Measurements from ENCODE around the gene PDE6B.
"Not testable (repeated sequence)": the region's sequence is repeated elsewhere in the genome, so short reads cannot be mapped to it uniquely, and the experiment has no call there.

Gene PDE6B

DNA sequence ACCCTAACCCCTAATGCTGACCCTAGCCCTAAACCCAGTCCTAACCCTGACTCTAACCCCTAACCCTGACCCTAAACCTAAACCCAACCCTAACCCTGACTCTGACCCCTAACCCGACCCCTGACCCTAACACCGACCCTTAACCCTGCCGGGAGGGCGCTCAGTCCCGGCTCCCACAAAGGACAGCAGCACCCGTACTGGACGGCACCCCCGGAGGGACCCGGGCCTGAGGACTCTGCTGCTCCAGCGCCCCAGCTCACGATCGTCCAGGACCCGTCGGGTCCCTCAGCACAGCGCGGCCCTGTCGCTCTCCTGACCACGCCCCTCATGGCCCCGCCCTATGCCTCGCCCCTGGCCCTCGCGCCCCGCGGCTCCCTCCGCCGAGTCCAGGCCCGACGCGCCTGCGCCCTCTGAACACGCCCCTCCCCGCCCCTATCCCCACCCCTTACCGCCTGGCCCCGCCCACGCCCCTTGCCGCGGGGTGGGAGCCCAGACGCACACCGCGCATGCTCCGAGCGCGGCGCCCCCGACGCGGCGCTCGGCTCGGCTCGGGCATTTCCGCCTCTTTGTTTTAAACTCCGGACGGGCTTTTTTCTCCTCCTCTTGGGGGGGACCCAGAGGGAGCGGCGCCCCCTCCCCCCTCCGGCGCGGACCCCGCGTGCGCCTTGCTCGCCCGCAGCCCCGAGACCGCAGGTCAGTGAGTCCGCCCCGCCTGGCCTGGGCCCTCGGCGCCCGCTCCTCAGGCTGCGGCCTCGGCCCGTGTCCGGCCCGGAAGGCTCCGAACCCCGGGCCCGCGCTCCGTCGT lies 80.1 kb downstream of the PDE6B start, which contains the start of gene PCGF3:
Gene PCGF3 (plus strand): TSS at position 555 of the 805 bp plus-strand sequence. CDS start 27,849 bp downstream, outside the sequence.
- DNase-seq: peak; percentile 86 to 98 (median 96)

DNA sequence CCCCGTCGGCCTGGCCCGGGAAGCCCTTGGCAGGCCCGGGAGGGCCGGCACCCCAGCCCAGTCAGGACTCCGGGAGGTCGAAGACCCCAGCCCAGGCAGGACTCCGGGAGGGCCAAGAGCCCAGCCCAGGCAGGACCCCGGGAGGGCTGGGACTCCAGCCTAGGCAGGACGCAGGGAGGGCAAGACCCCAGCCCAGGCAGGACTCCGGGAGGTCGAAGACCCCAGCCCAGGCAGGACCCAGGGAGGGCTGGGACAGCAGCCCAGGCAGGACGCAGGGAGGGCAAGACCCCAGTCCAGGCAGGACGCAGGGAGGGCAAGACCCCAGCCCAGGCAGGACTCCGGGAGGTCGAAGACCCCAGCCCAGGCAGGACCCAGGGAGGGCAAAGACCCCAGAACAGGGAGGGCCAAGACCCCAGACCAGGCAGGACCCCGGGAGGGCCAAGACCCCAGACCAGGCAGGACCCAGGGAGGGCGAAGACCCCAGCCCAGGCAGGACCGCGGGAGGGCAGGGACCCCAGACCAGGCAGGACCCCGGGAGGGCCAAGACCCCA lies 80.8 kb downstream of the PDE6B start:
- not testable (repeated sequence) for DNase-seq

DNA sequence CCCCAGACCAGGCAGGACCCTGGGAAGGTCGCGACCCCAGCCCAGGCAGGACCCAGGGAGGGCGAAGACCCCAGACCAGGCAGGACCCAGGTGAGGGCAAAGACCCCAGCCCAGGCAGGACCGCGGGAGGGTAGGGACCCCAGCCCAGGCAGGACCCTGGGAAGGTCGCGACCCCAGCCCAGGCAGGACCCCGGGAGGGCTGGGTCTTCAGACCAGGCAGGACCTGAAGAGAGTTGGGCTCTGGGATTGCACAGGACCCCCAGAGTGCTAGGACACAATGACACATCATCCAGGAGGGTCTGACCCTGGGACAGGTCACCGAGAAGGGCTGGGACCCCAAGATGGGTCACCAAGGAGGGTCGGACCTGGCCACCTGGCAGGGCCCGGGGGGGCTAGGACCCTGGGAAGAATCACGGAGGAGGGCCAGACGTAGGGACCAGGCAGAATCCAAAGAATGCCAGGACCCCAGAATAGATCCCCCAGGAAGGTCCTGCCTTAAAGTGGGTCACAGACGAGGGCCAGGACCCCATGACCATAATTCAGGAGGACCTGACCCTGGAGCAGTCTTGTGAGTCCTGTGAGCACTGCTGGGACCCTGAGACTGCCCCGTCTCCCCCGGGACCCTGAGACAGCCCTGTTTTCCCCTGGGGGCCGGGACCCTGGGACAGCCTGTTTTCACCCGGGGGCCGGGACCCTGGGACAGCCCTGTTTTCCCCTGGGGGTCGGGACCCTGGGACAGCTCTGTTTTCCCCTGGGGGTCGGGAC lies 81.6 kb downstream of the PDE6B start:
- DNase-seq: no peak

DNA sequence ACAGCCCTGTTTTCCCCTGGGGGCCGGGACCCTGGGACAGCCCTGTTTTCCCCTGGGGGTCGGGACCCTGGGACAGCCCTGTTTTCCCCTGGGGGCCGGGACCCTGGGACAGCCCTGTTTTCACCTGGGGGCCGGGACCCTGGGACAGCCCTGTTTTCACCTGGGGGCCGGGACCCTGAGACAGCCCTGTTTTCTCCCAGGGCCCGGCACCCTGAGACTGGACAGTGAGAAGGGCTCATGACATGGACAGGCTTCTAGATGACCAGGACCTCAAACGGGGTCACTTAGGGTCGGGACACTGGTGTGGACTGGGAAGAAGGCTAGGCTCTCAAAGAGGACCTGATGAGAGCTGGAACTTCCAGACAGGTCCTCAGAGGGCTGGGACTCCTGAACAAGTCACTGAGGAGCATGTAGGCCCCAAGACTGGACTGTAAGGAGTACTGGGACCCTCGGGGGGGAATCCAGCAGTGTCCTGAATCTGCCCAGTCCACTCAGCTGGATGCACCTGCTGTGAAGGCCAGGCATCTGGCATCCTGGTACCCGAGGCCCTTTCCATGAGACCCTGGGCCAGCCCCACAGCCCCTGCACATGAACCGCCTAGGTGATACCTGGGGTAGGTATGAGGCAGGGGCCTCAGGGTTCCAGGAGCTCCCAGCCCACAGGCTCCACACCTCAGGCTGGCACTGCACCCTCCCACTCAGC lies 82.7 kb downstream of the PDE6B start:
- DNase-seq: no peak

DNA sequence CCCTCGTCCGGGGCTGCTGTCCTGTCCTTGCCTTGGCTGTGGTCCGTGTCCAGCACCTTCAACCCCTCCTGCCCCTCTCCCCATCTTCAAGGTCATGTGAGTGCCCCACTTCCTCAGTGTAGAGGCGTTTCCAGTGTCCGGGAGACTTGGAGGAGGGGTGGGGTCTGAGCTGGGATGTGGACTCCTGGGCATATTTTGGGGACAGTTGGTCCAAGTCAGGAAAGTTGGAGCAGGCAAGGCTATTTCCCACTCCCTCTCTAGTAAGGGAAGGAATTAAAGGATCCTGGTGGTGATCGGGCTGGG lies 83.2 kb downstream of the PDE6B start:
- no peak for DNase-seq

DNA sequence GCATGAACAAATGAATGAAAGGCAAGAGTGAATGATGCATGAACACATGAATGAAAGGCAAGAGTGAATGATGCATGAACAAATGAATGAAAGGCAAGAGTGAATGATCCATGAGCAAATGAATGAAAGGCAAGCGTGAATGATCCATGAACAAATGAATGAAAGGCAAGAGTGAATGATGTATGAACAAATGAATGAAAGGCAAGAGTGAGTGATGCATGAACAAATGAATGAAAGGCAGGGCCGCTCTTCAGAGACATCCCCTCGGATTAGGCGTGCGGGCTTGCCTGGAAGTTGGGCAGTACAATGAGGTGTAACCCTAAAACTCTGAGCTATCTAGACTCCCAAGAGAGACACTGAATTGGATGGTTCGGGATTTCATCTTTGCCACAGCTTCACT lies 84.0 kb downstream of the PDE6B start:
- DNase-seq: no peak

DNA sequence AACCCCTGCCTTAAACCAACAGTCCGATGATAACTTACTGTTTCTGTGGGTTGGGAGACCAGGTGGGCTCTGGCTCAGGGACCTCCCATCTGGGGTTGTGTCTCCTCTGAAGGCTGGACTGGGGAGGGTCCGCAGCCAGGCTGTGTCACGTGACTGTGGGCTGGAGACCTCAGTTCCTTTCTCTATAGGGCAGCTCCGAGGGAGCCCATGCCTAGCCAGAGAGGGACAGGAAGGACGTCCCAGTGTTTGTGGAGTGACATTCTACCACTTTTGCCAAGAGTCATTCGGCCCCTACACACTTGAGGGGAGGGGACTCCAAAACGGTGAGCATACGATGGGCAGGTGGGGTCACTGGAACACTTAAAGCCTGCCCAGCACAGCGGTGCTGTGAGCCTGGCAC lies 84.7 kb downstream of the PDE6B start:
- no peak for DNase-seq

DNA sequence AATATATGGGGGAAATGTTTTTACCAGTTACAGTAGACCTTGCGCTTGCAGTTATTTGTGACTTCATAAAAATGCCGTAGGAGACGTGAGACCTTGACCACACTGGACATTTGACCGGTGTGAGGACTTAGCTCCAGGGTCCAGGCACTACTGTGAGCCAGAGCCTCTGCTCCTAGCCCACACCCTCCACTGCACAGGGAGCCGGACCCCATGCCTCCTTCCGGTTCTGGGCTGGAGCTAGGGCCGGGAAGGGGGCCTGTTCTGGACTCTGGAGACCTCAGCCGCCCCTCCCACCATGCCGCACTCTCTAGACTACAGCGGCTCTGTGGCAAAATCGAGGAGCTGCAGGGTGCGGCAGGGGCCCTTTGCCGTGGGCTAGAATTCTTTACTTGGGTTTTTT lies 85.5 kb downstream of the PDE6B start:
- DNase-seq: no peak

DNA sequence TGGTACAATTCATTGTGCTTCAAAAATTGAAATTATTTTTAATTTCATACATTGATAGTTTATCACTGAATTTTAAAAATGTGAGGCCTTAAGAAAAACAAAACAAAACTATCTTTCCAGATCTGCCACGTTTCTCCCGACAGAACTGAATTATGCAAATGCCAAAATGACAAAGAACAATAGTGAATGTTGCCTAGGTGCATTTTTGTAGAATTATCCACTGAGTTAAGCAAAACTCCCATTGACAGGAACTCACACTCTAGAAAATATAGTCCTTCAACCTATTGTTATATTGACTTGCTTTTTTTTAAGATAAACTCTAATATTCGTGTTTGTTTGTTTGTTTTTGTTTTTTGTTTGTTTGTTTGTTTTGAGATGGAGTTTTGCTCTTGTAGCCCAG lies 86.7 kb downstream of the PDE6B start:
- DNase-seq: no peak

DNA sequence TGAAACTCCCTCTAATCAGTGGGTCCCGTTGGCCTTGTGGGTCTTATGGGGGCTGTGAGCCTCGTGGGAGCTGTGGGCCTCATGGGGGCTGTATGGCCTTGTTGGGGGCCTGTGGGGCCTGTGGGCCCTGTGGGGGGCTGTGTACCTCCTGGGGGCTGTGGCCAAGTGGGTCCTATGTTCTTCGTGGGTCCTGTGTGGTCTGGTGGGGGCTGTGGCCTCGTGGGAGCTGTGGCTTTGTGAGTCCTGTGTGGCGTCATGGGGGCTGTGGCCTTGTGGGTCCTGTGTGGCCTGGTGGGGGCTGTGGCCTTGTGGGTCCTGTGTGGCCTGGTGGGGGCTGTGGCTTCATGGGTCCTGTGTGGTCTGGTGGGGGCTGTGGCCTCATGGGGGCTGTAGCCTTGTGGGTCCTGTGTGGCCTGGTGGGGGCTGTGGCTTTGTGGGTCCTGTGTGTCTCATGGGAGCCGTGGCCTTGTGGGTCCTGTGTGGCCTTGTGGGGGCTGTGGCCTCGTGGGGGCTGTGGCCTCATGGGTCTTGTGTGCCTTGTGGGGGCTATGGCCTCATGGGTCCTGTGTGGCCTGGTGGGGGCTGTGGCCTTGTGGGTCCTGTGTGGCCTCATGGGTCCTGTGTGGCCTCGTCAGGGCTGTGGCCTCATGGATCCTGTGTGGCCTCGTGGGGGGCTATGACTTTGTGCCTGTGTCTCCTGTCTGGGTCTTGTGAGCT lies 87.7 kb downstream of the PDE6B start:
- no peak for DNase-seq

DNA sequence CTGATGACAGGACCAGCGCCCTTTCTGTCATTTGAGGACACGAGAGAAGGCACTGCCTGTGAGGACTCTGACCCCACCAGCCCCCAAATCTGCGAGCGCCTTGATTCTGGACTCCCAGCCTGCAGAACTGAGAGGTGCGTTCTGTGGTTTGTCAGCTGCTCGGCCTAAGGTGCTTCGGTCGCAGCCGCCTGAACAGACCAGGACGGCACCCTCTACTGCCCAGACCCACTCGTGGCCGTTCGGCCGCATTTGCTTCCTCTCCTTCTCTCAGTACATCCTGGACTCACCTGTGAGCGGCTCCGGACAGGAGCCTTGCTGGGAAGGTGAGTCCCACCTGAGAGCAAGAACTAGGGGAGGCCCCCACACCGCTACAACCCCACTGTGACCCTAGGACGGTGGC lies 88.7 kb downstream of the PDE6B start:
- no peak for DNase-seq

DNA sequence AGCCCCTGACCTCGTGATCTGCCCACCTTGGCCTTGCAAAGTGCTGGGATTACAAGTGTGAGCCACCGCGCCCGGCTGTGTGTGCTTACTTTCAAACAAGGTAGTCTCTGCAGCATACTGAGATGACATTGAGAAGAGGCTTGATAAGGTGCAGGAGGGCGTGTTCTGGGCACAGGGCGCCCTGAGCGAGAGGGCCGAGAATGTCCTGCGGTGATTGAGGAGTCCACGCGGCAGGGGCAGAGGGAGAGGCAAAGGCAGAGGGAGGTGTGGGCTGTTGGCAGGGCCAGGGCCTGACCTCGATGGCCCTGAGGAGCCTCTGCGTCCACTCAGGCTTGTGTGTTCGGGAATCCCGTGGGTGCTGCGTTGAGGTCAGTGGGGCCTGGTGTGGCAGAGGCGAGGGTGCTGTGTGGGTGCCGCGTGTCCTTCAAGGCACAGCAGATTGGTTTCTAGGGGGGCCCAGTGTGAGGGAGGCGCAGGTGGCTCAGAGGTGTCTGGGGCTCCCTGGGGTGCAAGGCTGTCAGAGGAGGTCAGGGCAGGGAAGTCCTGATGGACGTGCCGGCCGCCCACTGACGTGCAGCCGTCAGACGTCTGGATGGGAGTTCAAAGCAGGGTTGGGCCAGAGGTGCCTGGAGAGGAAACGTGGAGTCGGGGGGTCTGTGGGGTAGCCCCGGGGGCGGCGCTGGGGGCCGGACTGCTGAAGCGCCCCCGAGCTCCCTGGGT lies 92.4 kb downstream of the PDE6B start:
- DNase-seq: no peak

DNA sequence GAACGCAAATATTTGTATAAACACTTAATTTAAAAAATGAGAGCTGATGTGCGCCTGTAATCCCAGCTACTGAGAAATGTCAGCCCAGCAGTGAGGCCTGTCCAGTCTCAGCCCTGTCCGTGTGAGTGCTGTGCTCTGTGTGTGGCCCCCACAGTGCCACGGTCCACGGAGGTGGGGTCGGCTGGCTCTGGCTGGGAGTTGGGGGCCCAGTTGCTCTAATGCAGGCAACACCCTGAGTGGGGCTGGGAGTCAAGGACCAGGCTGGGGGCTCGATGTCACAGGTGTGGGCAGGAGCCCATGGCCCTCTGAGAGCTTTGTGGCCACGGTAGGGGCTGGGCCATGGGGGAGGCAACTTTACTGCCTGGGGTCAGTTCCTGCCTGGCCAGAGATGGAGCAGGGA lies 93.1 kb downstream of the PDE6B start:
- DNase-seq: no peak
